ENCODE results near the gene NUDT15. TPM values are rescaled to one million over a fixed set of nuclear protein-coding genes. Genes with fewer than 3 reads are reported as not detected.

Gene NUDT15
- polyA plus RNA-seq, 1 of the 3 experiments (the other 2 are of a cell fraction) = 11.9 TPM

DNA sequence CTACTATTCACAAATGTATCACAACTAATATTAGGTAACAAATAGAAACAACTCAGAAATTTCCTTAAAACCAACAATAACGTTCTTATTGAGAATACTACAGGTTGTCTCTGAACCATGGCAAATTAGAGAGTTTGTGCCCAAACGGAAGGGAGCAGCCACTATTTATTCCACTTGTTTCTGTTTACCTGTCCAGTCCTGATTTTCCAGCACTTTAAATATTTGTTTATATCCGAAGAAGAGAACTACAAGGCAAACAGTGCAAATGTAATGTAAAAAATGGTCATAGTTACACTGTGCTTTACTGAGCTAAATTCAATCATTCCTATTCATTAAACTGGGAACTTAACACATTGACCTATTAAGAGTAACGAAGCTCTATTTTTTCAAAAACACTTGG, 45.7 kb upstream of the NUDT15 start:
- H3K27ac ChIP-seq (ENCODE audit: low read depth in 2 of 2, low read length in 1 of 2) = no peak overlapping the region
- no peaks in the 10 kb centered on the region for H3K9me2 ChIP-seq
- peaks cover 71% of the 10 kb centered on the region for H3K79me2 ChIP-seq (ENCODE audit: insufficient read depth)
- CTCF ChIA-PET = no interaction called here
- TF ChIP-seq MEF2A (IDR thresholded peaks at IDR 0.05; ENCODE audit: borderline replicate concordance, low read depth) (no peak), SMC3 (IDR thresholded peaks at IDR 0.05; ENCODE audit: low read depth, low read length) (no peak), FOSL2 (IDR thresholded peaks at IDR 0.05; ENCODE audit: borderline replicate concordance, low read depth) (no peak), GATA2 (CRISPR knock-in tag; IDR thresholded peaks at IDR 0.05) (no peak), CHD2 (IDR thresholded peaks at IDR 0.05; ENCODE audit: low read length, partially characterized antibody) (no peak), RAD21 (IDR thresholded peaks at IDR 0.05; ENCODE audit: low read length) (no peak)
- TF ChIP-seq, protein P1, sequence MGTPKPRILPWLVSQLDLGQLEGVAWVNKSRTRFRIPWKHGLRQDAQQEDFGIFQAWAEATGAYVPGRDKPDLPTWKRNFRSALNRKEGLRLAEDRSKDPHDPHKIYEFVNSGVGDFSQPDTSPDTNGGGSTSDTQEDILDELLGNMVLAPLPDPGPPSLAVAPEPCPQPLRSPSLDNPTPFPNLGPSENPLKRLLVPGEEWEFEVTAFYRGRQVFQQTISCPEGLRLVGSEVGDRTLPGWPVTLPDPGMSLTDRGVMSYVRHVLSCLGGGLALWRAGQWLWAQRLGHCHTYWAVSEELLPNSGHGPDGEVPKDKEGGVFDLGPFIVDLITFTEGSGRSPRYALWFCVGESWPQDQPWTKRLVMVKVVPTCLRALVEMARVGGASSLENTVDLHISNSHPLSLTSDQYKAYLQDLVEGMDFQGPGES (IDR thresholded peaks at IDR 0.05; ENCODE audit: low read depth, low read length) = no peak
- H3K4me3 ChIP-seq (ENCODE audit: low read depth in 2 of 2, low read length in 1 of 2) = no peak overlapping the region
- H3F3A ChIP-seq (replicated peaks; ENCODE audit: insufficient read depth) = no peaks in the 10 kb centered on the region
- H3K9me3 ChIP-seq = no peaks in the 10 kb centered on the region
- 90% methylated on average over 4 of the region's 4 CpGs for WGBS (ENCODE audit: low lambda C conversion rate)
- no peak overlapping the region for H2AFZ ChIP-seq (ENCODE audit: low read depth)
- H3K36me3 ChIP-seq (replicated peaks in 1 of 2; ENCODE audit: control insufficient read depth in 1 of 2, insufficient read depth in 2 of 2, low read length in 1 of 2) = peaks cover 54 to 73% of the 10 kb centered on the region in 2 experiments
- H3K4me2 ChIP-seq = no peak overlapping the region
- H3K27me3 ChIP-seq (ENCODE audit: insufficient read depth) = no peaks in the 10 kb centered on the region
- no peak overlapping the region for H3K9ac ChIP-seq
- H4K20me1 ChIP-seq (ENCODE audit: insufficient read depth) = no peaks in the 10 kb centered on the region
- no peaks in the 10 kb centered on the region for H3K4me1 ChIP-seq (ENCODE audit: control insufficient read depth in 1 of 2, insufficient read depth in 2 of 2, low read depth in 1 of 2, low read length in 1 of 2)
- POLR2A ChIA-PET = no interaction called here
- DNase-seq = no peak

GRCh38 chr13:47997384-47997783, 40.1 kb upstream of the NUDT15 start:
- H3K79me2 ChIP-seq (ENCODE audit: insufficient read depth) = peaks cover 85% of the 10 kb centered on the region
- no peaks in the 10 kb centered on the region for H3K9me2 ChIP-seq
- H3K4me2 ChIP-seq = no peak overlapping the region
- H2AFZ ChIP-seq (ENCODE audit: low read depth) = no peak overlapping the region
- no peak overlapping the region for H3K27ac ChIP-seq (ENCODE audit: low read depth in 2 of 2, low read length in 1 of 2)
- peaks cover 4 to 8% of the 10 kb centered on the region in 2 experiments for H3K4me1 ChIP-seq (ENCODE audit: control insufficient read depth in 1 of 2, insufficient read depth in 2 of 2, low read depth in 1 of 2, low read length in 1 of 2)
- no peaks in the 10 kb centered on the region for H3K27me3 ChIP-seq (ENCODE audit: insufficient read depth)
- peaks cover 31 to 48% of the 10 kb centered on the region in 2 experiments for H3K36me3 ChIP-seq (replicated peaks in 1 of 2; ENCODE audit: control insufficient read depth in 1 of 2, insufficient read depth in 2 of 2, low read length in 1 of 2)
- ChIA-PET POLR2A (no interaction called here), CTCF (interaction anchor here (1.1 kb wide), 1 partner anchor 98 kb away, joined by 4 read pairs; the partner anchor contains the start of gene MED4)
- DNase-seq = no peak
- 98% methylated on average over 2 of the region's 2 CpGs for WGBS (ENCODE audit: low lambda C conversion rate)
- no peak for TF ChIP-seq MAX (IDR thresholded peaks at IDR 0.05; ENCODE audit: low read depth)
- TF ChIP-seq, protein P1 (IDR thresholded peaks at IDR 0.05; ENCODE audit: low read depth, low read length) = no peak
- TF ChIP-seq YY1 (IDR thresholded peaks at IDR 0.05; ENCODE audit: low read depth) = no peak
- TF ChIP-seq GATA2 (CRISPR knock-in tag; IDR thresholded peaks at IDR 0.05) = no peak
- TF ChIP-seq TEAD4 (IDR thresholded peaks at IDR 0.05; ENCODE audit: borderline replicate concordance, insufficient read depth) = no peak
- no peak for TF ChIP-seq USF2 (IDR thresholded peaks at IDR 0.05; ENCODE audit: borderline replicate concordance, low read depth, low read length)
- TF ChIP-seq CHD2 (IDR thresholded peaks at IDR 0.05; ENCODE audit: low read length, partially characterized antibody) = no peak
- H3K4me3 ChIP-seq (ENCODE audit: low read depth in 2 of 2, low read length in 1 of 2) = no peak overlapping the region
- H3F3A ChIP-seq (replicated peaks; ENCODE audit: insufficient read depth) = no peaks in the 10 kb centered on the region
- no peaks in the 10 kb centered on the region for H3K9me3 ChIP-seq
- H4K20me1 ChIP-seq (ENCODE audit: insufficient read depth) = no peaks in the 10 kb centered on the region
- no peak overlapping the region for H3K9ac ChIP-seq
